B cell (primary cell): ENCODE data around the gene GOLGA6B. TPM values are rescaled to one million over a fixed set of nuclear protein-coding genes. Genes with fewer than 3 reads are reported as not detected.
"Not testable (repeated sequence)": the region's sequence is repeated elsewhere in the genome, so short reads cannot be mapped to it uniquely, and the experiment has no call there.

Source experiments
- ATAC-seq: fragments of 200-7000 bp; cut with Tn5 transposase; one replicate; pipeline ENCODE4 v1.10.0; 2021; ENCODE audit warnings: low read depth, mild to moderate bottlenecking, moderate number of reproducible peaks, moderate library complexity
- CTCF ChIA-PET: fragments of 350-600 bp; sonication (Branson Sonifier 250); formaldehyde crosslinking; loops from one replicate; lab custom pipeline; 2021; ENCODE audit warnings: antibody characterized with exemption, inconsistent platforms; lab: Charles Lee
- POLR2A ChIA-PET: fragments of 350-600 bp; sonication (Branson Sonifier 250); formaldehyde crosslinking; loops from one replicate; lab custom pipeline; 2021; ENCODE audit warnings: antibody characterized with exemption; lab: Charles Lee
- DNase-seq: peaks from one replicate; pipeline ENCODE4 v3.0.0; 2013
- H2AFZ ChIP-seq: 2 replicates; pipeline ENCODE4 v1.6.1; 2012; ENCODE audit warnings: mild to moderate bottlenecking, low read depth, low read length; ENCODE audit not compliant: insufficient read depth, poor library complexity, severe bottlenecking
- H3K27ac ChIP-seq, 2 donors: 1 replicate in 1 of 2; 2 replicates in 1 of 2; pipeline ENCODE4 v1.5.1; 2012 to 2013; ENCODE audit warnings: low read length in 2 of 2, mild to moderate bottlenecking in 2 of 2, moderate library complexity in 1 of 2
- H3K27me3 ChIP-seq, 4 experiments: fragments of 200-600 bp in 1 of 4; sonication (generic) in 1 of 4; replicated peaks in 1 of 4; 1 replicate in 2 of 4; 2 replicates in 2 of 4; pipeline versions ENCODE4 v1.6.1 to v1.7.0; 2013 to 2016; ENCODE audit warnings: low read length in 3 of 4, mild to moderate bottlenecking in 2 of 4, mixed read lengths in 1 of 4, moderate library complexity in 1 of 4; ENCODE audit not compliant: insufficient read depth in 4 of 4, control insufficient read depth in 3 of 4; ENCODE audit errors: control extremely low read depth in 1 of 4
- H3K36me3 ChIP-seq, 2 experiments: replicated peaks in 1 of 2; 1 replicate in 1 of 2; 2 replicates in 1 of 2; pipeline versions ENCODE4 v1.6.1 to v1.7.1; 2013; ENCODE audit warnings: low read length in 1 of 2; ENCODE audit not compliant: insufficient read depth in 2 of 2, control insufficient read depth in 1 of 2; ENCODE audit errors: control extremely low read depth in 1 of 2, extremely low read depth in 1 of 2
- H3K4me1 ChIP-seq, 2 donors: fragments of 200-600 bp in 1 of 2; sonication (generic) in 1 of 2; 1 replicate in 1 of 2; 2 replicates in 1 of 2; pipeline versions ENCODE4 v1.5.1 to v1.6.1; 2013 to 2017; ENCODE audit warnings: low read length in 2 of 2; ENCODE audit not compliant: control insufficient read depth in 2 of 2, insufficient read depth in 2 of 2
- H3K4me2 ChIP-seq: replicated peaks from 2 replicates; pipeline ENCODE3; 2012; ENCODE audit warnings: mild to moderate bottlenecking, low read depth, low read length; ENCODE audit not compliant: poor library complexity, severe bottlenecking
- H3K4me3 ChIP-seq, 5 experiments: fragments of 200-600 bp in 1 of 5; sonication (generic) in 1 of 5; 1 replicate in 3 of 5; 2 replicates in 2 of 5; pipeline versions ENCODE4 v1.5.1 to v1.7.0; 2011 to 2016; ENCODE audit warnings: low read length in 4 of 5, mild to moderate bottlenecking in 4 of 5, low read depth in 2 of 5, control low read depth in 1 of 5, moderate library complexity in 1 of 5; ENCODE audit not compliant: insufficient read depth in 1 of 5; ENCODE audit errors: control extremely low read depth in 1 of 5, extremely low read depth in 1 of 5
- H3K79me2 ChIP-seq: fragments of 200-600 bp; sonication (generic); one replicate; pipeline ENCODE4 v1.6.0; 2016; ENCODE audit warnings: low read length; ENCODE audit not compliant: control insufficient read depth, insufficient read depth
- H3K9ac ChIP-seq: fragments of 200-600 bp; sonication (generic); 2 replicates; pipeline ENCODE4 v1.6.1; 2017; ENCODE audit warnings: mild to moderate bottlenecking, low read length, moderate library complexity
- H3K9me3 ChIP-seq, 3 donors: one replicate each; pipeline versions ENCODE4 v1.6.1 to v1.7.1; 2013; ENCODE audit warnings: low read length in 2 of 3; ENCODE audit not compliant: control insufficient read depth in 2 of 3, insufficient read depth in 1 of 3; ENCODE audit errors: control extremely low read depth in 1 of 3
- H4K20me1 ChIP-seq: 2 replicates; pipeline ENCODE4 v1.6.0; 2012; ENCODE audit warnings: mild to moderate bottlenecking, low read length; ENCODE audit not compliant: insufficient read depth, control insufficient read depth, poor library complexity, severe bottlenecking
- H3K27ac Mint-ChIP-seq: one replicate; pipeline ENCODE4 v1.8.0; 2021; ENCODE audit warnings: mixed read lengths
- H3K27me3 Mint-ChIP-seq: one replicate; pipeline ENCODE4 v1.8.0; 2021; ENCODE audit warnings: mixed read lengths
- H3K4me1 Mint-ChIP-seq: one replicate; pipeline ENCODE4 v1.8.0; 2021; ENCODE audit warnings: mixed read lengths
- H3K4me3 Mint-ChIP-seq: one replicate; pipeline ENCODE4 v1.8.0; 2021; ENCODE audit warnings: mixed read lengths
- H3K9me3 Mint-ChIP-seq: one replicate; pipeline ENCODE4 v1.8.0; 2022; ENCODE audit warnings: mixed read lengths; ENCODE audit not compliant: insufficient read depth
- EZH2 ChIP-seq: IDR thresholded peaks from 2 replicates; pipeline ENCODE4 v1.6.1; 2012; ENCODE audit warnings: borderline replicate concordance, low read depth, mild to moderate bottlenecking, moderate library complexity, low read length; ENCODE audit not compliant: insufficient read depth, poor library complexity, severe bottlenecking
- WGBS: methylation state at CpG from one replicate; pipeline ENCODE4 v1.1.5; 2013; ENCODE audit warnings: missing lambda C conversion rate; ENCODE audit not compliant: insufficient coverage; 5-methylcytosine and 5-hydroxymethylcytosine counted together
- intact Hi-C: fragments of 100-400 bp; cut with micrococcal nuclease; formaldehyde crosslinking; loops from one replicate; pipeline ENCODE4 v1.10.0; 2022
- polyA minus RNA-seq: library from RNA; depleted of rRNA, polyadenylated mRNA; stranded (reverse); fragments of >200 nt; gene quantifications from 2 replicates; pipeline ENCODE4 v1.2.3, GENCODE V29; 2012
- polyA plus RNA-seq: library from polyadenylated mRNA; depleted of rRNA; stranded (reverse); fragments of >200 nt; gene quantifications from 2 replicates; pipeline ENCODE4 v1.2.3, GENCODE V29; 2012
- total RNA-seq, 2 donors: library from RNA; stranded (reverse); fragments of 120-200 nt in 1 of 2; gene quantifications; 1 replicate in 1 of 2; 2 replicates in 1 of 2; pipeline versions ENCODE4 v1.2.3 to v1.2.4, GENCODE V29; 2013 to 2022
- TF ChIP-seq, protein P1 (sequence below): fragments of 200-600 bp; IDR thresholded peaks from one replicate; pipeline ENCODE4 v1.8.0; 2022; ENCODE audit warnings: antibody characterized with exemption, mild to moderate bottlenecking

GOLGA6B gene, protein sequence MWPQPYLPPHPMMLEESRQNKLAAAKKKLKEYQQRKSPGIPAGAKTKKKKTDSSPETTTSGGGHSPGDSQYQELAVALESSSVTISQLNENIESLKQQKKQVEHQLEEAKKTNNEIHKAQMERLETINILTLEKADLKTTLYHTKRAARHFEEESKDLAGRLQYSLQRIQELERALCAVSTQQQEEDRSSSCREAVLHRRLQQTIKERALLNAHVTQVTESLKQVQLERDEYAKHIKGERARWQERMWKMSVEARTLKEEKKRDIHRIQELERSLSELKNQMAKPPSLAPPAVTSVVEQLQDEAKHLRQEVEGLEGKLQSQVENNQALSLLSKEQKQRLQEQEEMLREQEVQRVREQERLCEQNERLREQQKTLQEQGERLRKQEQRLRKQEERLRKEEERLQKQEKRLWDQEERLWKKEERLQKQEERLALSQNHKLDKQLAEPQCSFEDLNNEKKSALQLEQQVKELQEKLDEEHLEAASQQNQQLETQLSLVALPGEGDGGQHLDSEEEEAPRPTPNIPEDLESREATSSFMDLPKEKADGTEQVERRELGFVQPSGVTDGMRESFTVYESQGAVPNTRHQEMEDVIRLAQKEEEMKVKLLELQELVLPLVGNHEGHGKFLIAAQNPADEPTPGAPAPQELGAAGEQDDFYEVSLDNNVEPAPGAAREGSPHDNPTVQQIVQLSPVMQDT
- not detected in 2 replicates for total RNA-seq
- not detected for total RNA-seq (2013)
- 0.06 TPM in 1 of 2 replicates, not detected in the other for polyA plus RNA-seq
- polyA minus RNA-seq: 0.17 TPM in 1 of 2 replicates, not detected in the other

DNA sequence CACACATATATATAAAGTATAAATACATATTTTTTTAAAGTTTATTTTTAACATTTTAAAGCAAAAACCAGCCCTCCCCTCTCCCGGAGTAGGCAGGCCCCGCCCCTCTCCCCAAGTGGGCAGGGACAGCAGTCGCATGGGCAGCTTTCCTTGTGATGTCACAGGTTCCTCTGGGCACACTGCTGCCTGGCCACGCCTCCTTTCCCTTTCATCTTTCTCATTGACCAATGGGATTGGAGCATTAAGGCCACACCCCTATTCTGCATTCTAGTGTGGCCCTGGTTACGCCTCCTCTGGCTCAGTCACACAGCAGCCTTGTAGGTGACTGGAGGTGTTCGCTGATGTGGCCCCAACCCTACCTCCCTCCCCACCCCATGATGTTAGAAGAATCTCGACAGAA lies at the start of gene GOLGA6B:
Gene GOLGA6B, plus strand, starts transcription at position 301 of the 400 bp plus-strand sequence. Its CDS starts 41 bp downstream, at position 342.
- H3K4me1 ChIP-seq, H3K4me3 ChIP-seq, intact Hi-C loops, H3K9me3 Mint-ChIP-seq, H3K4me1 Mint-ChIP-seq, H3K36me3 ChIP-seq, H3K9me3 ChIP-seq, CTCF ChIA-PET, H3K27ac Mint-ChIP-seq, H4K20me1 ChIP-seq, H3K27me3 ChIP-seq, H3K27me3 Mint-ChIP-seq, H3K9ac ChIP-seq, H3K4me2 ChIP-seq, DNase-seq, H3K27ac ChIP-seq, H3K79me2 ChIP-seq, POLR2A ChIA-PET, H3K4me3 Mint-ChIP-seq, ATAC-seq, H2AFZ ChIP-seq: not testable (repeated sequence)
- WGBS: no CpG with 5 or more reads among the region's 7 CpGs

DNA sequence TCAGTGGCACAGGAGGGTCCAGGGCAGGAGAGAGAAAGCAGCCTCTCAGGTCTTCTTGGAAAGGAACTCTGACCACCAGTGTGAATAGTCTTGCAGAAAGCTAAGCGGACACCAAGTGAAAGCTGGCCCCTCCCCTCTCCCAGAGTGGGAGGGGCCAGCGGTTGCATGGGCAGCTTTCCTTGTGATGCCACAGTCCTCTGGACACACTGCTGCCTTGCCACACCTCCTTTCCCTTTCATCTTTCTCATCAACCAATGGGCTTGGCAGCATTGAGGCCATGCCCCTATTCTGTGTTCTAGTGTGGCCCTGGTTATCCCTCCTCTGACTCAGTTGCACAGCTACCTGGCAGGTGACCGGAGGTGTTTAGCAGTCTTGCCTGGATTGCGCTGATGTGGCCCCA lies 49.7 kb upstream of the GOLGA6B start:
- H4K20me1 ChIP-seq: no peaks in the 10 kb centered on the region
- Mint-ChIP-seq H3K27me3 (peaks cover 5% of the 10 kb centered on the region), H3K4me1 (no peaks in the 10 kb centered on the region), H3K27ac (no peak overlapping the region), H3K9me3 (no peaks in the 10 kb centered on the region), H3K4me3 (no peak overlapping the region)
- CTCF ChIA-PET: no interaction called here
- H2AFZ ChIP-seq: no peak overlapping the region
- no peak overlapping the region for H3K27ac ChIP-seq
- no peaks in the 10 kb centered on the region for H3K4me1 ChIP-seq
- no peak for TF ChIP-seq EZH2
- TF ChIP-seq, protein P1, sequence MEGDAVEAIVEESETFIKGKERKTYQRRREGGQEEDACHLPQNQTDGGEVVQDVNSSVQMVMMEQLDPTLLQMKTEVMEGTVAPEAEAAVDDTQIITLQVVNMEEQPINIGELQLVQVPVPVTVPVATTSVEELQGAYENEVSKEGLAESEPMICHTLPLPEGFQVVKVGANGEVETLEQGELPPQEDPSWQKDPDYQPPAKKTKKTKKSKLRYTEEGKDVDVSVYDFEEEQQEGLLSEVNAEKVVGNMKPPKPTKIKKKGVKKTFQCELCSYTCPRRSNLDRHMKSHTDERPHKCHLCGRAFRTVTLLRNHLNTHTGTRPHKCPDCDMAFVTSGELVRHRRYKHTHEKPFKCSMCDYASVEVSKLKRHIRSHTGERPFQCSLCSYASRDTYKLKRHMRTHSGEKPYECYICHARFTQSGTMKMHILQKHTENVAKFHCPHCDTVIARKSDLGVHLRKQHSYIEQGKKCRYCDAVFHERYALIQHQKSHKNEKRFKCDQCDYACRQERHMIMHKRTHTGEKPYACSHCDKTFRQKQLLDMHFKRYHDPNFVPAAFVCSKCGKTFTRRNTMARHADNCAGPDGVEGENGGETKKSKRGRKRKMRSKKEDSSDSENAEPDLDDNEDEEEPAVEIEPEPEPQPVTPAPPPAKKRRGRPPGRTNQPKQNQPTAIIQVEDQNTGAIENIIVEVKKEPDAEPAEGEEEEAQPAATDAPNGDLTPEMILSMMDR: no peak
- DNase-seq (no peak), ATAC-seq (no peak)
- POLR2A ChIA-PET: no interaction called here
- no peaks in the 10 kb centered on the region for H3K9me3 ChIP-seq
- WGBS: 100% methylated on average over 3 of the region's 4 CpGs
- intact Hi-C loops: loop anchor here (5.0 kb wide), 1 partner anchor 83 kb away; the partner anchor contains the start of genes BBS4 and HIGD2B
- H3K9ac ChIP-seq: no peak overlapping the region
- H3K36me3 ChIP-seq: no peaks in the 10 kb centered on the region
- H3K27me3 ChIP-seq: no peaks in the 10 kb centered on the region
- no peak overlapping the region for H3K4me2 ChIP-seq
- H3K79me2 ChIP-seq: no peaks in the 10 kb centered on the region
- H3K4me3 ChIP-seq: no peak overlapping the region

DNA sequence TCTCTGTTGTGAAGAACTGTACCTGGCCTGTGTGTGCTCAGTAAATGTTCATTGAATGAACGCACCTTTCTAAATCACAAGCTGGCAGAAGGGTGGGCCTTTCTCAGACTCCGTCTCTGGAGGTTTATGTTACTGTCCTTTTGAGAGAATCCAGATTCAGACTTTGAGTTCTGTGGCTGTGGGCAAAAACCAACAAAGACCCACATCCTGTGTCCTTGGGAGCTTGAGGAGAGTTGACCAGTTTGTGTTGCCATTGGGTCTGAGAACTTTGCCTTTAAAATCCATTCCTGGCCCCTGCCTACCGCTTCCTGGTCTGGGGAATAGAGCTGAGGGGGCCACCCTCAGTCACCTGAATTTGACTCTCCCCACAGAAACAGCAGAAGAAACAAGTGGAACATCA lies 46.4 kb upstream of the GOLGA6B start:
- not testable (repeated sequence) for H3K4me3 Mint-ChIP-seq

More for the DNA sequence above, 46.4 kb upstream of the GOLGA6B start:
- H4K20me1 ChIP-seq, H3K9me3 Mint-ChIP-seq, H2AFZ ChIP-seq, H3K36me3 ChIP-seq, H3K79me2 ChIP-seq, H3K4me2 ChIP-seq, H3K9me3 ChIP-seq, POLR2A ChIA-PET, DNase-seq, H3K4me3 ChIP-seq, ATAC-seq, H3K4me1 Mint-ChIP-seq, H3K4me1 ChIP-seq, H3K27me3 ChIP-seq, H3K9ac ChIP-seq, H3K27ac ChIP-seq, H3K27me3 Mint-ChIP-seq, intact Hi-C loops, H3K27ac Mint-ChIP-seq: not testable (repeated sequence)
- CTCF ChIA-PET: interaction anchor here (0.7 kb wide), 1 partner anchor 10 kb away, joined by 3 read pairs; no protein-coding TSS in a partner anchor
- WGBS: 100% methylated on average over 1 of the region's 3 CpGs
